Smooth muscle cell (in vitro differentiated cells): Measurements from ENCODE around the gene MRPS35. TPM values are rescaled to one million over a fixed set of nuclear protein-coding genes. Genes with fewer than 3 reads are reported as not detected.

Source experiments
- DNase-seq: peaks from one replicate; lab custom pipeline; 2025; ENCODE audit not compliant: unreplicated experiment; lab: John Stamatoyannopoulos, UW
- H2AFZ ChIP-seq: fragments of 200-600 bp; sonication (generic); 2 replicates; pipeline ENCODE4 v1.6.0; 2016; ENCODE audit warnings: antibody characterized with exemption, low read depth, mild to moderate bottlenecking
- H3F3A ChIP-seq: fragments of 200-600 bp; sonication (generic); 2 replicates; pipeline ENCODE4 v1.6.0; 2017; ENCODE audit warnings: antibody characterized with exemption, low read depth
- H3K27ac ChIP-seq: fragments of 200-600 bp; sonication (generic); 2 replicates; pipeline ENCODE4 v1.5.1; 2016; ENCODE audit warnings: low read depth, mild to moderate bottlenecking
- H3K27me3 ChIP-seq: fragments of 200-600 bp; sonication (generic); 2 replicates; pipeline ENCODE4 v1.6.1; 2016; ENCODE audit warnings: low read depth, mild to moderate bottlenecking
- H3K36me3 ChIP-seq: fragments of 200-600 bp; sonication (generic); 2 replicates; pipeline ENCODE4 v1.5.1; 2016; ENCODE audit warnings: low read depth
- H3K4me1 ChIP-seq: fragments of 200-600 bp; sonication (generic); 2 replicates; pipeline ENCODE4 v1.5.1; 2016; ENCODE audit warnings: low read depth
- H3K4me2 ChIP-seq: fragments of 200-600 bp; sonication (generic); 2 replicates; pipeline ENCODE4 v1.6.0; 2016; ENCODE audit warnings: mild to moderate bottlenecking
- H3K4me3 ChIP-seq: fragments of 200-600 bp; sonication (generic); 2 replicates; pipeline ENCODE4 v1.5.1; 2016; ENCODE audit warnings: mild to moderate bottlenecking
- H3K79me2 ChIP-seq: fragments of 200-600 bp; sonication (generic); 2 replicates; pipeline ENCODE4 v1.6.0; 2016; ENCODE audit warnings: low read depth, mild to moderate bottlenecking
- H3K9ac ChIP-seq: fragments of 200-600 bp; sonication (generic); 2 replicates; pipeline ENCODE4 v1.6.0; 2016; ENCODE audit warnings: low read depth
- H3K9me3 ChIP-seq: fragments of 200-600 bp; sonication (generic); replicated peaks from 2 replicates; pipeline ENCODE4 v1.5.1; 2016; ENCODE audit warnings: low read depth
- H4K20me1 ChIP-seq: fragments of 200-600 bp; sonication (generic); 2 replicates; pipeline ENCODE4 v1.6.0; 2016; ENCODE audit warnings: low read depth
- CTCF ChIP-seq: fragments of 200-600 bp; sonication (generic); IDR thresholded peaks from 2 replicates; pipeline ENCODE4 v1.5.1; 2017; ENCODE audit warnings: borderline replicate concordance, mild to moderate bottlenecking, antibody characterized with exemption; ENCODE audit not compliant: insufficient read depth, poor library complexity, severe bottlenecking
- WGBS: methylation state at CpG from one replicate; pipeline ENCODE4 v1.1.7; 2016; ENCODE audit warnings: low lambda C conversion rate; 5-methylcytosine and 5-hydroxymethylcytosine counted together
- polyA plus RNA-seq: library from polyadenylated mRNA; unstranded; fragments of >200 nt; fragmentation: Nextera tagmentation; extraction: Ambion mirVana; gene quantifications from 2 replicates; pipeline ENCODE4 v1.2.1, GENCODE V29; 2016
- total RNA-seq: library from RNA; depleted of rRNA; stranded (reverse); fragments of >200 nt; gene quantifications from 2 replicates; pipeline ENCODE4 v1.2.3, GENCODE V29; 2014

The MRPS35 gene
- total and polyA plus RNA-seq, 2 experiments from 2014 or later, result 51.6 to 77.1 TPM

- H3K27ac ChIP-seq, result no peak overlapping the region
- H3K79me2 ChIP-seq, result no peaks in the 10 kb centered on the region
- 81% methylated on average over 2 of the region's 2 CpGs for WGBS
- H3K9ac ChIP-seq, result no peak overlapping the region
- H2AFZ ChIP-seq, result no peak overlapping the region
- TF ChIP-seq CTCF, result no peak
- H3K4me2 ChIP-seq, result no peak overlapping the region
- no peak overlapping the region for H3K4me3 ChIP-seq
- no peaks in the 10 kb centered on the region for H4K20me1 ChIP-seq
- H3F3A ChIP-seq, result no peaks in the 10 kb centered on the region
- H3K4me1 ChIP-seq, result no peaks in the 10 kb centered on the region
- H3K9me3 ChIP-seq, result no peaks in the 10 kb centered on the region
- DNase-seq, result no peak
- no peaks in the 10 kb centered on the region for H3K27me3 ChIP-seq
- no peaks in the 10 kb centered on the region for H3K36me3 ChIP-seq
Observed at GRCh38 chr12:27762757-27763156, 52.1 kb downstream of the MRPS35 start.

GRCh38 chr12:27766587-27766986, 56.0 kb downstream of the MRPS35 start:
- Histone ChIP-seq H3K4me1 (no peaks in the 10 kb centered on the region), H3K4me2 (no peak overlapping the region), H3K27ac (no peak overlapping the region), H3K27me3 (no peaks in the 10 kb centered on the region), H2AFZ (no peak overlapping the region), H3K9ac (no peak overlapping the region), H3K9me3 (no peaks in the 10 kb centered on the region), H3F3A (peaks cover 4% of the 10 kb centered on the region), H3K36me3 (no peaks in the 10 kb centered on the region), H3K79me2 (no peaks in the 10 kb centered on the region), H3K4me3 (no peak overlapping the region), H4K20me1 (no peaks in the 10 kb centered on the region)
- TF ChIP-seq CTCF, result no peak
- WGBS, result 97% methylated on average over 3 of the region's 3 CpGs
- DNase-seq, result no peak

- Histone ChIP-seq H3K4me2 (peak overlapping the region; percentile 26), H3K4me3 (no peak overlapping the region), H3F3A (peaks cover 4% of the 10 kb centered on the region), H3K27me3 (no peaks in the 10 kb centered on the region), H3K4me1 (peaks cover 5% of the 10 kb centered on the region), H3K9me3 (no peaks in the 10 kb centered on the region), H2AFZ (no peak overlapping the region), H3K79me2 (no peaks in the 10 kb centered on the region), H3K36me3 (no peaks in the 10 kb centered on the region), H4K20me1 (no peaks in the 10 kb centered on the region), H3K9ac (no peak overlapping the region), H3K27ac (peak overlapping the region; percentile 28)
- DNase-seq, result no peak
- 70% methylated on average over 8 of the region's 8 CpGs for WGBS
- no peak for TF ChIP-seq CTCF
Observed at GRCh38 chr12:27769142-27769673, 58.6 kb downstream of the MRPS35 start.

DNA sequence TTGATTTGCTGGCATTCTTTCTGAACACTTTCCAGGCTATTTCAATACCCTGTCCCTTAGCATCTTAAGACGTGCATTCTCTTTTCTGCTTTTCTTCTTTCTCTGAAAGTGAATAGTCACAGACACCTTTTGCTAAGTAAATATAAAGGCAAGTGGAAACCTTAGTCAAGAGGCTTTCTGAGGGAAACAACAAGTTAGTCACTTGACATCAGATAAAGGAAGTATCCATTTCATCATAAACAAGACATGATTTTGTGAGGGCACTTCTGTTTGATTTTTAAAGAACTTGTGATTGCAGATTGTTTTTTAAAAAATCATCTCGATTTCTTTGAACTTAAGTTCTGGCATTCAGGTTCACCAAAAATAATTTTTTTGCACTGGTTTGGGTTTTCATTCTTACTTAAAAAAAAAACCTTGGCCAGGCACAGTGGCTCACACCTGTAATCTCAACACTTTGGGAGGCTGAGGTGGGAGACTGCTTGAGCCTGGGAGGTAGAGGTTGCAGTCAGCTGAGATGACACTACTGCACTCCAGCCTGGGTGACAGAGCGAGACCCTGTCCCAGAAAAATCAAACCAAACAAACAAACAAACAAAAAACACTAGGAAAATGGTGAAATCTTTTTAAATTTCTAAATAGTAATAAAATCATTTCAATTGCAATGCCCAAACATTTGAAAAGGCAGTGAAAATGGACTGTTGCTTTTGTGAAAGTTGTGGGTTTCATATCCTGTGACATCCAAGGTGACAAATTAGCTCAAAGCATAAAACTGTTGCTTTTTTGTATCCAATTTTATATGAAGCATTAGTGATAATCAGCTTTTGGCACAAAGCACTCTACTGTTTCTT, 61.1 kb downstream of the MRPS35 start:
- TF ChIP-seq CTCF, result no peak
- no peaks in the 10 kb centered on the region for H4K20me1 ChIP-seq
- H3K27ac ChIP-seq, result peak overlapping the region; percentile 82
- H3K4me2 ChIP-seq, result peak overlapping the region; percentile 62
- H3K36me3 ChIP-seq, result no peaks in the 10 kb centered on the region
- WGBS, result 84% methylated on average over 3 of the region's 3 CpGs
- no peak overlapping the region for H3K4me3 ChIP-seq
- peak overlapping the region; percentile 16 for H3K9ac ChIP-seq
- H3K9me3 ChIP-seq, result no peaks in the 10 kb centered on the region
- H3K27me3 ChIP-seq, result no peaks in the 10 kb centered on the region
- peaks cover 4% of the 10 kb centered on the region for H3F3A ChIP-seq
- no peaks in the 10 kb centered on the region for H3K79me2 ChIP-seq
- H2AFZ ChIP-seq, result no peak overlapping the region
- DNase-seq, result no peak
- peaks cover 5% of the 10 kb centered on the region for H3K4me1 ChIP-seq
